GM12892 (cell line): ENCODE measurements around the gene LRRC74B.

Experiments used
- POLR2A ChIP-seq: IDR thresholded peaks from 2 replicates; pipeline ENCODE4 v1.6.1; 2011; ENCODE audit warnings: low read depth, low read length, control low read depth
- POLR2AphosphoS5 ChIP-seq: IDR thresholded peaks from 2 replicates; pipeline ENCODE4 v1.6.1; 2011; ENCODE audit warnings: low read depth, low read length, control low read depth
- TAF1 ChIP-seq: IDR thresholded peaks from 2 replicates; pipeline ENCODE4 v1.6.1; 2011; ENCODE audit warnings: low read depth, mild to moderate bottlenecking, control low read depth, low read length, borderline replicate concordance

DNA sequence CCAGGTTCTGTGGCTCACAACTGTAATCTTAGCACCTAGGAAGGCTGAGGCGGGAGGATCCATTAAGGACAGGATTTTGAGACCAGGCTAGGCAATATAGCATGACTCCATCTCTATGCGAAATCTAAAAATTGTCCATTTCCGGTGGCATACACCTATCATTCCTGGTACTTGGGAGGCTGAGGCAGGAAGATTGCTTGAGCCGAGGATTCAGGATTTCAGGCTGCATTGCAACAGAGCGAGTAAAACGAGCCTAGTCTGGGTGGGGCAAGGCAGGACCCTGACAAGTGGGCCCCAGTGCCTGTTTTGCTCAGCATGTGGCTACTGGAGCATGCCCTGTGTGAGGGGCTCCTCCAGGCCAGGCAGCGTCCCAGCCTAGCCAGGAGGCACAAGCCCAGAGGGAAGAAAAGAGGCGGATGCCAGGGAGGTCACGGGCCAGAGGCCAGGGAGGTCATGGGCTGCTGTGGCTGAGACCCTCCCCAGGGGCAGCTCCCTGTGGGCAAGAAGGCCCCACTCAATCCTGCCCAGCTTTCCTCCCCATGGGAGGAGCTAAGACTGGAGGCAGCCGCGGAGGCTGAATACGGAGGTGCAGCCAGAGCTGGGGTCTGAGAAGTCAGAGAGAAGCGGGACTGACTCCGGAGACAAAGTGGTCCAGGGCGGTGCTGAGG is 8.4 kb downstream of the LRRC74B start:
- no peak for TF ChIP-seq POLR2A
- no peak for TF ChIP-seq POLR2AphosphoS5
- TF ChIP-seq TAF1 = no peak
